RPMI7951 (cell line): ENCODE results near the gene DENND5A. TPM values are rescaled to one million over a fixed set of nuclear protein-coding genes. Genes with fewer than 3 reads are reported as not detected.
"Not testable (repeated sequence)": the region's sequence is repeated elsewhere in the genome, so short reads cannot be mapped to it uniquely, and the experiment has no call there.

Experiments used
- DNase-seq: peaks from one replicate; pipeline ENCODE4 v3.0.0-alpha.2; 2012; ENCODE audit warnings: low read depth
- total RNA-seq: library from RNA; depleted of rRNA; stranded (reverse); fragments of >200 nt; shearing (Covaris generic); gene quantifications from 2 replicates; pipeline ENCODE4 v1.2.3, GENCODE V29; 2014

DENND5A gene
- total RNA-seq, 1 experiment from 2014 or later = 80.6 TPM

- DNase-seq = peak; percentile 71
These were observed 587 bp downstream of the DENND5A start for GRCh38 chr11:9264316-9265210.

- DNase-seq = peak; percentile 56
These were observed 1.3 kb downstream of the DENND5A start for GRCh38 chr11:9263840-9264315.

- not testable (repeated sequence) for DNase-seq
These were observed 4.4 kb downstream of the DENND5A start for GRCh38 chr11:9260838-9261146.

- no peak for DNase-seq
These were observed 4.9 kb downstream of the DENND5A start for GRCh38 chr11:9259981-9260837.

GRCh38 chr11:9258279-9258678, 6.9 kb downstream of the DENND5A start:
- DNase-seq = not testable (repeated sequence)

- no peak for DNase-seq
These were observed 10.7 kb downstream of the DENND5A start for GRCh38 chr11:9254416-9254815.

GRCh38 chr11:9253086-9253485, 12.1 kb downstream of the DENND5A start:
- DNase-seq = no peak

- peak; percentile 82 for DNase-seq
These were observed 13.8 kb downstream of the DENND5A start for GRCh38 chr11:9251311-9251710.

- DNase-seq = no peak
These were observed 15.0 kb downstream of the DENND5A start for GRCh38 chr11:9250139-9250582.

- DNase-seq = no peak
These were observed 15.9 kb downstream of the DENND5A start for GRCh38 chr11:9249252-9249651.

- no peak for DNase-seq
These were observed 17.3 kb downstream of the DENND5A start for GRCh38 chr11:9247863-9248262.

- not testable (repeated sequence) for DNase-seq
These were observed 28.9 kb downstream of the DENND5A start for GRCh38 chr11:9236242-9236641.

GRCh38 chr11:9232482-9232881, 32.7 kb downstream of the DENND5A start:
- DNase-seq = no peak

- peak; percentile 60 for DNase-seq
These were observed 33.3 kb downstream of the DENND5A start for GRCh38 chr11:9231848-9232177.

GRCh38 chr11:9230296-9230695, 34.9 kb downstream of the DENND5A start:
- no peak for DNase-seq

- no peak for DNase-seq
These were observed 37.1 kb downstream of the DENND5A start for GRCh38 chr11:9228091-9228490.

- DNase-seq = no peak
These were observed 39.3 kb downstream of the DENND5A start for GRCh38 chr11:9225748-9226298.

GRCh38 chr11:9222654-9223053, 42.5 kb downstream of the DENND5A start:
- DNase-seq = no peak

GRCh38 chr11:9220853-9221252, 44.3 kb downstream of the DENND5A start:
- not testable (repeated sequence) for DNase-seq

- DNase-seq = peak; percentile 42
These were observed 45.6 kb downstream of the DENND5A start for GRCh38 chr11:9219572-9219971.

GRCh38 chr11:9219115-9219514, 46.0 kb downstream of the DENND5A start:
- DNase-seq = no peak

- DNase-seq = peak; percentile 80
These were observed 50.4 kb downstream of the DENND5A start for GRCh38 chr11:9214765-9215164.
